ENCODE measurements around the gene HAAO.

DNA sequence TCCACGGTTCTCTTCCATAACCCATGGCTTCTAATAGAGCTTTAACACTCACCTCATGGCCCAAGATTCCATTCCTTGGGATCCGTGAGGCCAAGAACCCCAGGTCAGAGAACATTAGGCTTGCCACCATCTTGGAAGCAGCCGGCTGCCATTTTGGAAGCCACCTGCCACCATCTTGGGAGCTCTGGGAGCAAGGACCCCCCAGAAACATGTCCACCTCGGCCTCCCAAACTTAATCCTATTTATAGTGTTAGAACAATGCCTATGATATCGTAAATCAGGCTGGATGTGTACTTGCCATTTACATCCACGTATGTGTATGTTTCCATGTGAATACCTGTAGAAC, 39.9 kb upstream of the HAAO start:
- TF ChIP-seq, protein P1, sequence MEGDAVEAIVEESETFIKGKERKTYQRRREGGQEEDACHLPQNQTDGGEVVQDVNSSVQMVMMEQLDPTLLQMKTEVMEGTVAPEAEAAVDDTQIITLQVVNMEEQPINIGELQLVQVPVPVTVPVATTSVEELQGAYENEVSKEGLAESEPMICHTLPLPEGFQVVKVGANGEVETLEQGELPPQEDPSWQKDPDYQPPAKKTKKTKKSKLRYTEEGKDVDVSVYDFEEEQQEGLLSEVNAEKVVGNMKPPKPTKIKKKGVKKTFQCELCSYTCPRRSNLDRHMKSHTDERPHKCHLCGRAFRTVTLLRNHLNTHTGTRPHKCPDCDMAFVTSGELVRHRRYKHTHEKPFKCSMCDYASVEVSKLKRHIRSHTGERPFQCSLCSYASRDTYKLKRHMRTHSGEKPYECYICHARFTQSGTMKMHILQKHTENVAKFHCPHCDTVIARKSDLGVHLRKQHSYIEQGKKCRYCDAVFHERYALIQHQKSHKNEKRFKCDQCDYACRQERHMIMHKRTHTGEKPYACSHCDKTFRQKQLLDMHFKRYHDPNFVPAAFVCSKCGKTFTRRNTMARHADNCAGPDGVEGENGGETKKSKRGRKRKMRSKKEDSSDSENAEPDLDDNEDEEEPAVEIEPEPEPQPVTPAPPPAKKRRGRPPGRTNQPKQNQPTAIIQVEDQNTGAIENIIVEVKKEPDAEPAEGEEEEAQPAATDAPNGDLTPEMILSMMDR (IDR thresholded peaks at IDR 0.05): no peak
- no peak for TF ChIP-seq POLR2A (IDR thresholded peaks at IDR 0.05)

All from transverse colon (tissue), 3 donors.